Osteocyte (in vitro differentiated cells): ENCODE results near the gene SCAF4. TPM values are rescaled to one million over a fixed set of nuclear protein-coding genes. Genes with fewer than 3 reads are reported as not detected.

Experiments
- DNase-seq: peaks from one replicate; pipeline ENCODE4 v3.0.0; 2021; ENCODE audit warnings: mixed read lengths; ENCODE audit not compliant: unreplicated experiment; ENCODE audit errors: extremely low spot score
- H3K27ac Mint-ChIP-seq: one replicate; pipeline ENCODE4 v1.8.0; 2021; ENCODE audit warnings: mild to moderate bottlenecking, mixed read lengths; ENCODE audit not compliant: unreplicated experiment
- H3K27me3 Mint-ChIP-seq: one replicate; pipeline ENCODE4 v1.8.0; 2021; ENCODE audit warnings: mixed read lengths; ENCODE audit not compliant: unreplicated experiment
- H3K36me3 Mint-ChIP-seq: one replicate; pipeline ENCODE4 v1.8.0; 2021; ENCODE audit warnings: mixed read lengths; ENCODE audit not compliant: unreplicated experiment
- H3K4me1 Mint-ChIP-seq: one replicate; pipeline ENCODE4 v1.8.0; 2021; ENCODE audit warnings: mixed read lengths; ENCODE audit not compliant: unreplicated experiment
- H3K4me3 Mint-ChIP-seq: one replicate; pipeline ENCODE4 v1.8.0; 2021; ENCODE audit warnings: mild to moderate bottlenecking, moderate library complexity, mixed read lengths; ENCODE audit not compliant: unreplicated experiment
- H3K9me3 Mint-ChIP-seq: one replicate; pipeline ENCODE4 v1.8.0; 2021; ENCODE audit warnings: mixed read lengths; ENCODE audit not compliant: unreplicated experiment
- total RNA-seq: library from RNA; stranded (reverse); gene quantifications from 2 replicates; pipeline ENCODE4 v1.2.1, GENCODE V29; 2021
- TF ChIP-seq, protein P1 (sequence below): fragments of 200-600 bp; sonication (generic); IDR thresholded peaks from 2 replicates; pipeline ENCODE4 v1.5.0; 2021; ENCODE audit warnings: antibody characterized with exemption, mild to moderate bottlenecking, moderate library complexity

Gene SCAF4
- total RNA-seq, 1 donor from 2014 or later: 32.7 TPM

DNA sequence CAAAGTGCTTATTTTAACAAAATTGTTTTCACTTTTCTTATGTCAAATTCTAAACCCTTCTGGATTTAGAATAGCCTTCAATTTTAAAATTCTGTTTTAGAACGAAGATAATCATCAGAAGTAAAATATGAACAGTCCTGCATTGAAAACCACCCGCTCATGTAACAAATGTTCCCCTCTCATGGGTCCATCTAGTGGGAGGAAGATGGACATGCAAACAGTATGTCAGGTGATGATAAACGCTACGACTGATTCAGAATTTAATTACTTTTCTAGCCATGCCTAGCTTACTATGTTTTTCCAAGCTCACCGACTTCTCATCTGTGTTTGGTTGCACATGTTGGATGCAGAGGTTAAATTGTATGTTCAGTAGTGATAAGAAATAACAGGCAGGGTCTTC is 48.9 kb downstream of the SCAF4 start:
- no peaks in the 10 kb centered on the region for H3K9me3 Mint-ChIP-seq

DNA sequence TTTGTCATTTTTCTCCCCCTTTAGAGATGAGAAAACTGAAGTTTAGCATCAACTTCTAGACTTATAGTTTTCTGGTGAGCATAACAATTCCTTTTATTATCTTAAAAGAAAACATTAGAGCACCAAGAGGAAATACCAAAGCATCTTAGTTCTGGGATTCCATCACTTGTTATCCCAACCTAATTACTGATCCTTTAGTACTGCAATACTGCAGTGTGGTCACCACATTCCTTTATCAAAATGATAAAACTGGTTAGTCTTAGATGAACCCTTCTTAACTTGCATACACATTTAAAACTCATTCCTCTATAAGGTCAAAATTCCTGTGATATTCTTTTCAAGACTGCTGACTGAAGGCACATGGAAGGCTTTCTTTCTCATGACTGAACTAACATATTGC is 49.3 kb downstream of the SCAF4 start:
- no peak for DNase-seq

More for the DNA sequence above, 48.9 kb downstream of the SCAF4 start:
- DNase-seq: no peak
- Mint-ChIP-seq H3K4me1 (peaks cover 5% of the 10 kb centered on the region), H3K27ac (no peak overlapping the region), H3K4me3 (no peak overlapping the region), H3K36me3 (peaks cover 52% of the 10 kb centered on the region), H3K27me3 (no peaks in the 10 kb centered on the region)
- TF ChIP-seq, protein P1, sequence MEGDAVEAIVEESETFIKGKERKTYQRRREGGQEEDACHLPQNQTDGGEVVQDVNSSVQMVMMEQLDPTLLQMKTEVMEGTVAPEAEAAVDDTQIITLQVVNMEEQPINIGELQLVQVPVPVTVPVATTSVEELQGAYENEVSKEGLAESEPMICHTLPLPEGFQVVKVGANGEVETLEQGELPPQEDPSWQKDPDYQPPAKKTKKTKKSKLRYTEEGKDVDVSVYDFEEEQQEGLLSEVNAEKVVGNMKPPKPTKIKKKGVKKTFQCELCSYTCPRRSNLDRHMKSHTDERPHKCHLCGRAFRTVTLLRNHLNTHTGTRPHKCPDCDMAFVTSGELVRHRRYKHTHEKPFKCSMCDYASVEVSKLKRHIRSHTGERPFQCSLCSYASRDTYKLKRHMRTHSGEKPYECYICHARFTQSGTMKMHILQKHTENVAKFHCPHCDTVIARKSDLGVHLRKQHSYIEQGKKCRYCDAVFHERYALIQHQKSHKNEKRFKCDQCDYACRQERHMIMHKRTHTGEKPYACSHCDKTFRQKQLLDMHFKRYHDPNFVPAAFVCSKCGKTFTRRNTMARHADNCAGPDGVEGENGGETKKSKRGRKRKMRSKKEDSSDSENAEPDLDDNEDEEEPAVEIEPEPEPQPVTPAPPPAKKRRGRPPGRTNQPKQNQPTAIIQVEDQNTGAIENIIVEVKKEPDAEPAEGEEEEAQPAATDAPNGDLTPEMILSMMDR: no peak

DNA sequence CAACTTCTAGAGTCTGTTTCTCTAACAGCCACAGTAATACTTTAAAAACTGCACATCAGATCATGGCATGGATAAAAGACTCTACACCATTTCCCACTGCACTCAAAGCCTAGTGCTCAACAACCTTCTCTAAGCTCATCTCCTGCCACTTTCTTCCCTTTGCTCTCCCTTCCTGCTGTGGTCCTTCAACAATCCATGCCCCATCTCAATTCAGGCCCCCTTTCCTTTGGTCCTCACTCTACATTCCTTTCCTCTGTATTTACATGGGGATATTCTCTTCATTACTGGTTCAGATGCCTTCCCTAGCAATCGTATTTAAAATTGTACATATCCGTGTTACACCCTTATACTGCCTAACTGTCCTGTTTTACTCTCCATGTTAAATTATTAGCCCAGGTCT is 53.4 kb downstream of the SCAF4 start:
- no peaks in the 10 kb centered on the region for H3K9me3 Mint-ChIP-seq
- TF ChIP-seq, protein P1: no peak
- no peak overlapping the region for H3K4me3 Mint-ChIP-seq
- no peak overlapping the region for H3K27ac Mint-ChIP-seq
- H3K27me3 Mint-ChIP-seq: no peaks in the 10 kb centered on the region
- H3K36me3 Mint-ChIP-seq: peaks cover 22% of the 10 kb centered on the region
- H3K4me1 Mint-ChIP-seq: peaks cover 5% of the 10 kb centered on the region
- no peak for DNase-seq

More for the DNA sequence above, 49.3 kb downstream of the SCAF4 start:
- no peaks in the 10 kb centered on the region for H3K27me3 Mint-ChIP-seq
- no peaks in the 10 kb centered on the region for H3K9me3 Mint-ChIP-seq
- H3K4me1 Mint-ChIP-seq: peaks cover 5% of the 10 kb centered on the region
- no peak overlapping the region for H3K27ac Mint-ChIP-seq
- H3K36me3 Mint-ChIP-seq: peaks cover 52% of the 10 kb centered on the region
- H3K4me3 Mint-ChIP-seq: no peak overlapping the region
- TF ChIP-seq, protein P1: no peak

DNA sequence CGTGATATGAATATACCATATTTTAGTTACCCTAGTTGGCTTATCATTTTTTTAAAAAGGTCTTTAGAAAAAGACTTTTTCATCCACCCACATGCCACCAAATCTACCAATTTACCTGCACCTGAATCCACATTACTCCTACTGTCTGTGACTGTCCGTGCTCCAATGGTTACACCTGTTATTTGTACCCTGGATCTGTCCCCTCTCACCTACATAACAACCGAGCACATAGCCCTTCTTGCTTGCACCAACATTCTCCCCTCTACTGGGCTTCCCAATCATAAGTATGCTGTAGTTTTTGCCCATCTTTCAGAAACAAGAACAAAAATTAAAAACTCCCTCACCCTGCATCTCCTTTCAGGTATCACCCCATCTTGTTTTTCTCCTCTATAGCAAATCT is 54.9 kb downstream of the SCAF4 start:
- TF ChIP-seq, protein P1: no peak
- Mint-ChIP-seq H3K9me3 (no peaks in the 10 kb centered on the region), H3K27ac (no peak overlapping the region), H3K4me1 (no peaks in the 10 kb centered on the region), H3K36me3 (peaks cover 11% of the 10 kb centered on the region), H3K27me3 (no peaks in the 10 kb centered on the region), H3K4me3 (no peak overlapping the region)
- no peak for DNase-seq

DNA sequence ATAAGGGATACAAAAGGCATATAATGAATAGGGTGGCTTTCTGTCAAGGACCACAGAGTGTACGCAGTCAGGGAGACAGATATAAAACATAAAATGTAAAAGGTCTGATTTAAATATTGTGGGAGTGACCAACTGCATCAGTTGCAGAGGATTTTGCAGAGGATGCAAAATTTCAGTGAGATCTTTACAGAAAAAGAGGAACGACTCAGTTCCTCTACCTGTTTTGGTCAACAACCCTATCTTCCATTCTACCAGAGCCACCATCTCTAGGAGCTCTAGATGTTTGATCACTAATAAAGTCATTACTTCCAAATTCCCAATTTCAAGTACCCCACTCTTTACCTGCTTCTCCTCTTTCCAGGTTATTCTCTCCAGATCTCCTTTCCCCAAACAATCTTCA is 56.0 kb downstream of the SCAF4 start:
- Mint-ChIP-seq H3K27me3 (no peaks in the 10 kb centered on the region), H3K9me3 (no peaks in the 10 kb centered on the region), H3K4me3 (no peak overlapping the region), H3K36me3 (peaks cover 6% of the 10 kb centered on the region), H3K27ac (no peak overlapping the region), H3K4me1 (no peaks in the 10 kb centered on the region)
- no peak for DNase-seq
- TF ChIP-seq, protein P1: no peak
